Measurements from ENCODE around the gene LRRC8C.
"Not testable (repeated sequence)": the region's sequence is repeated elsewhere in the genome, so short reads cannot be mapped to it uniquely, and the experiment has no call there.

Gene LRRC8C

DNA sequence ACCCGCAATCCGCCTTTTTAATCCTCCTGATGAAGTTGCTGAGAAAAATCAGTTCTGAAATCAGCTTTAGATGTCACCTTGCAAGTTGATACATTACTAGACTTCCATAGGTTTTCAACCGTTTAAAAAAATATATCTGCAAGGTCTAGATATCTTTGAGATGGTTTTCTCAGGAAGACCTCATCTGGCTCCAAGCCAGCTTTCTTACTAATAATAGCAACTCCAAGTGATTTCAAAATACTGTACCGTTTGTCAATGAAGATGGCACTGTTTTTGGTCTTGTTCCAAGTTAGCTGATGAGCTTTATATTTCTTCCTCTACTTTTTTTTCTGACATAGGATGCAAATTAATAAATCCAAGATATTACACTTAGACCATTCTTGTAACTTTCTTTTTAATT, 40.3 kb downstream of the LRRC8C start:
- DNase-seq: no peak

- DNase-seq: no peak
Observed at GRCh38 chr1:89675677-89676076, 42.8 kb downstream of the LRRC8C start.

GRCh38 chr1:89681045-89681729, 48.3 kb downstream of the LRRC8C start:
- DNase-seq: no peak

GRCh38 chr1:89682611-89683010, 49.7 kb downstream of the LRRC8C start:
- DNase-seq: no peak

- no peak for DNase-seq
Observed at GRCh38 chr1:89685461-89685860, 52.5 kb downstream of the LRRC8C start.

DNA sequence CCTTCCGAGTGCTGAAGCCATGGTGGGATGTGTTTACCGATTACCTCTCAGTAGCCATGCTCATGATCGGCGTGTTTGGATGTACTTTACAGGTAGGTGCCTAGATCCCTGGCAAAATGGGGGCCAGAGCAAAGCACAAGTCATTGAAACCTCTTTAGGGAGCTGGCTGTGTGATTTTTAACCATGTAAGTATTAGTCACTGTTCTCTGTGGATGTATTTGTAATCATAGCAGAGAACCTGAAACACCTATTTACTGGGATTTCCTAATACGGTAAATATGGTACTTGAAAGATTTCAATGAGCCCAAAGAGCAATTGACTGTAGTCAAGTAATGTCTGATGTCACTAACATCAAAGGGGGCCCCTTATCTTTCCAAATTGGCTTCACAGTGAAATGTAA, 53.6 kb downstream of the LRRC8C start:
- DNase-seq: no peak

GRCh38 chr1:89687254-89687653, 54.3 kb downstream of the LRRC8C start:
- no peak for DNase-seq

DNA sequence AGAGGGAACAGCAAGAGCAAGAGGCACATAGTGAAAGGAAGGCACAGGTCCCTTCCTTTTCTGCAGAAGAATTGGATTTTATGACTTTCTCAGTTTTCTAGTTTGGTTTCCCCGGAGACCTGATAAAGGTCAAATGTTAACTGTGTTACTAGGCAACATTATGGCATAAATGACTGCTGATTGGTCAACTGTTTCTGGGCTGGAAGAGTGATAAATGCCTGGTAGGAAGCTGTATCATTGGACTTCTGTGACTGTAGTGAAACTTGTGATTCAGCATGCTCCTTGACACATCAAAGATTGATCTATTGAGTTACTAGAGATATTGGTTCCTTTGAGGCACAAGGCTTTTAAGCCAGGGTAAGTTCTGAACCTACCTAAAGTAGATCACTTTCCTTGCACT, 55.7 kb downstream of the LRRC8C start:
- no peak for DNase-seq

- no peak for DNase-seq
Observed at GRCh38 chr1:89689234-89689633, 56.3 kb downstream of the LRRC8C start.

- no peak for DNase-seq
Observed at GRCh38 chr1:89690595-89690994, 57.7 kb downstream of the LRRC8C start.

DNA sequence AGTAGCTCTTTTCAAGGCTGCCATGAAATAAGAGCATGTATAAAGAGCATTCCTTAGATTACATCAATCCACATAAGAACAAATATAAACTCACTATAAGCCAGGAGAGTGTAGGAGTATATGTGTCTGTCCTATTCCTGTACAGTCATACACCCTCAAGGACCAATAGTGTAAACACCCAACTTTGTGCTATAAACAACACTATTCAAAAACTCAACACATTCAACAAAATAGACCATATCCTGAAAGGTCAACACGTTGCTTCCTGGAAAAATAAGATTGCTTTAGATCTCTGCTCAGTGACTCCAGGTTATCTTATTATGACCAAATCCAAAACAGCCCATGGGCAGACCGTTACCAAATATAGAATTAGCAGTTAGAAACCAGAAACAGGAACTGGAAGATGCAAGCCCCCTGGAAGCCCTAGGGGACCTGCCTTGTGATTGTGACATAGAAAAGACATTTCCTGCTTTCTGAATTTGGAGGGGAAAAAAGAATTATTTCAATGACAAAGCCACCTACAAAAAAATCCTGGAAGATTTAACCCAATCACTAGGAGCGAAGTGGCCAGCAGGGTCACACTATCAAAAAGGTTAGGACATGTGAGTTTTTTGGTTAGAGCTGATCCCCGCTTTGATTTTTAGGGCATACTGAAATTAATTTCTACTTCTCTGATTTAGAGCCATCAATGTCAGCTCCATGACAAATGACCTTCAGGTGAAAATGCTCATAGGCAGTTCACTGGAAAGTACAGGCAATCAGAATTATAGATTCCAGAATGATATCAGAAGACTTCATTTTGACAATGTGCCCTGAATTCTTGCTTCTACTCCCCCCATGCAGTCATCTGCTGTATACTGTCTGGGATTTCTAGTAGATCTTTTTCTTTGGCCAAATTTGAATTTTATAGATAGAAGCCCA, 59.9 kb downstream of the LRRC8C start:
- no peak for DNase-seq

DNA sequence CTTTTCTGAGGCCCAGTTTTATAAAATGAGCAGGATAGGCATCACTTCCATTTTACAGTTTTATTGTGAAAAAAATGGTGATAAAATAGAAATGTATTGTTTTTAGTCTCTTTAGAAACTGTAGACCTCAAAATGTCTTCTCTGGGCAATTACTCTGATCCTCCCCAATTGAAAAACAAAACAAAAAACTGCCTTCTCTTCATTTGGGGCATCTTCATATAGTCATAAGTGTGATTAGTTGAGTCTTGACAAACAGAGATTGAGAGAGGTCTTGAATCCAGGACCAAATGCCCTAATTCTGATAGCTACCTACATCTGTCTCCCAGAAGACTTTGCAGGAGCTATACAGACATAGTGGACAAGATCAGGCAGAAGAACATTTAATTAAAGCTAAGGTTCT, 62.9 kb downstream of the LRRC8C start:
- DNase-seq: no peak

DNA sequence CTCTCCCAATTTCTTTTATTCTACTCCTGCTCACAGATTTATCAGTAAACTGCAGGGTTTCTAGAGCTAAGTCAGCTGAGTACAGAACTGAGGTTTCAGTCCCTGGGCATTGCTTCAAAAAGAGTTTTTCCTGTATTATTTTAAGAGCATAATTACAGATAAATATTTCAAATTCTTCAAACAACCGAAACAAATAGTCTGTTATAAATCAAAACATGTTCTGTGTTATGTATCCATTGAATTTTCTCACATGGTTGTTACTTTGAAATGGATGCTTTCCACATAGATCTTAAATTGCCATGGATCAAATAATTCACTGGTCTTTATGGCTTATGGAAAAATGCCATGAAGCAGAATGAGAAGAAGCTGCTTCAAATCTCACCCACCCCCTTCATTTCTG, 64.5 kb downstream of the LRRC8C start:
- DNase-seq: no peak

DNA sequence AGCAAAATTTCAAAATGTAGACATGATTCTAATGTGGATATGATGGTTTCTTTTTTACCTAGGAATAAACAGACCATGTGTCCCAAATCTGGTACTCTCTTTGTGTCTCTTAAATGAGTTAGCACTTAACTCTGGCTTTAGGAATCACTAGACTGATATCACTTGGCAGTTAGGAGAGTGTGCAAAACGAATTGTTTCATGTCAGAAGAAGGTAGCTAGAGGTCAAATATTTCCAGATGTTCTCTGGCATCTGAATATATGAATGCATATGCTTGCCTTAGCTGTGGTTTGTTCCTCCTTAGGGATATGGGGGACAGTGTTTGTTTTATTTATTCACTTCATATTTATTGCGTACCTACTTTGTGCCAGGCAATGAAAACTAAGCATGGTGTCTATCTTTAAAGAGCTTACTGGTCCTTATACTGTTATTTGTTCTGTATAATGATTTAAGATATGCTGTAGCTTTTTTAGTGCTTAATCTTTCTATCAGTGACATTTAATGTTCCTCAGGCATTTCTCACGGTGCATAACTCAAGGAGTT, 65.2 kb downstream of the LRRC8C start:
- no peak for DNase-seq

GRCh38 chr1:89698624-89699023, 65.7 kb downstream of the LRRC8C start:
- no peak for DNase-seq

DNA sequence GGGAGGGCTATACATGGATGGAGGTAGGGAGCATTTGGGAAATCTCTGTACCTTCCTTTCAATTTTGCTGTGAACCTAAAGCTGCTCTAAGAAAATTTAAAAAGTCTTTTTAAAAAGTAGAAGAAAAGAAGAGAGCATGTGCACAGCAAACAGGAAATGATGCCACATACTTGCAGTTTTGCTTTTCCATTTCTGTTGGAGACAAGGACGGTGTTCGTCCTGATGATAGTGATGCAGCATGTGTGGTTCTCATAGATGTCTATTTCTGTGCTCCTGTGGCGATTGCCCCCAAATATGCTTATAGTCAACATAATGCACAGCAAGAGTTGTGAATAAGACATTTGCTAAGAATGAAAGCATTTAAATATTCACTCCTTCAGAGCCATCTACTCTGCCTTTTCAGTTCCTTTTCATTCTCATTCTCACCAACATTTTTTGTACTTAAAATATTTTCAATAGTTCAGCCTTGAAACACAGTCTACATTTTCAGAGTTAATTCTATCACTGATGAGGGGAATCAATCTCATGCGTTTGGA, 66.6 kb downstream of the LRRC8C start:
- DNase-seq: no peak

DNA sequence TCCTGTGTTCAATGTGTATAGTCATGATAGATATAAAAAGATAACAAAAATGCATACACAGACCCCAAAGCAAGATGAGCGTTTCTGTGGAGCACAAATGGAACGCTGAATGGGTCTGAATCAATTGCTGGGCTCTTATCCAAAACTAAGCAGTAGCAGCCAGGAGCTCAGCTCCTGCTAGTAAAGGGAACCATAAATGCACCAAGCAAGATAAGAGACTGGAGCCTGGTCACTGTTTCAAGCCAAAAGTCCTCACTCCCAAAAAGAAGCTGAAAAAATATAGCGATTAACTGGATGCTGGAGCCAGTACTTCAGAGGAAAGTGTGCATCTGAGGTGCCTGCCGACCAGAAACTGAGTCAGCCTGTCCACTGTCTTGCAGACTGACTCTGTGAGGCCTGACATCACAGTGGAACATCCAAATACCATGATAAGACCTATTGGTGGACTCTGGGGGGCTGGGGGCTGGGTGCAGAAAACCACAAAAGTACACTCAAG, 68.9 kb downstream of the LRRC8C start:
- DNase-seq: no peak

GRCh38 chr1:89702520-89703045, 69.7 kb downstream of the LRRC8C start:
- no peak for DNase-seq

DNA sequence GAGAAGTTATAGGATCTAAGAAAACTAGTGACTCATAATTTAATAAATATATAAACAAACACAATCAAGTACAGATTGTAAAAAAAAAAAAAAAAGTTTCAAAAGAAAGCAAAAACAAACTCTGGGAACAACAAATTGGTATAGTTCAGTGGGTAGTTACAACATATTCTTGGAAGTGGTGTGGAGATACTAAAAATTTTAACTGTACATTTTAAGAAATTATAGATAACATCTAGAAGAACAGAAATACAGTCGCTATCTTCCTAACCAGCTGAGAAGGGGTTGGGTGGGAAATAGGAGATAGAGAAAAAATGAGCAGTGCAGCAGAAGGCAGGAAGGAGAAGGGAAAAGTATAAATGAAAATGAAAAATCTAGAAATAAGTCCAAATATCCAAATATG, 70.5 kb downstream of the LRRC8C start:
- DNase-seq: no peak

DNA sequence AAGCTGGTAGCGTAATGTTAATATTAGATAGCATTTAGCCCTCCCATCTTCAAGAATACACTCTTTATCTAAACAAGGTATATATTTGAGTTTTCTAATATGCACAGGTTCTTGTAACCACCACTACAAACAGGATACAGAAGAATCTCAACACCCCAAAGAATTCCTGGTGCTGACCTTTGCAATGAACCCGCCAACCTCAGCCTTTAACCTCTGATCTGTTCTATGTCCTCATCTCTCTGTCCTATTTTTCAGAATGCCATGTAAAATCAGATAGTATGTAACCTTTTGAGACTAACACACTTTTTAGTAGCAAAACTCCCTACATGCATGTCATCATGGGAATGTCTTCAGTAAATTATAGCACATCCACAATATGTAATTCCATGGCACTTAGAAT, 71.1 kb downstream of the LRRC8C start:
- DNase-seq: no peak

GRCh38 chr1:89704885-89705284, 72.0 kb downstream of the LRRC8C start:
- not testable (repeated sequence) for DNase-seq

- no peak for DNase-seq
Observed at GRCh38 chr1:89705901-89706699, 73.2 kb downstream of the LRRC8C start.

- DNase-seq: no peak
Observed at GRCh38 chr1:89706700-89707012, 73.7 kb downstream of the LRRC8C start.

Data from cortex of kidney (tissue), 1 donor.